HL-60 (cell line): ENCODE measurements around the gene LPXN.

Experiments used
- GABPA ChIP-seq: IDR thresholded peaks from 2 replicates; pipeline ENCODE4 v1.6.1; 2012; ENCODE audit warnings: low read depth
- POLR2AphosphoS5 ChIP-seq: IDR thresholded peaks from 2 replicates; pipeline ENCODE4 v1.6.1; 2012; ENCODE audit warnings: low read depth
- SPI1 ChIP-seq: IDR thresholded peaks from 2 replicates; pipeline ENCODE4 v1.6.1; 2012; ENCODE audit warnings: low read depth, mild to moderate bottlenecking, borderline replicate concordance
- TF ChIP-seq, protein P1 (sequence below): IDR thresholded peaks from one replicate; pipeline ENCODE4 v1.5.1; 2011; ENCODE audit warnings: low read length, control low read depth, inconsistent platforms; ENCODE audit not compliant: insufficient read depth
- TF ChIP-seq, protein P2 (sequence below): IDR thresholded peaks from 2 replicates; pipeline ENCODE4 v1.6.1; 2012; ENCODE audit warnings: low read depth; ENCODE audit not compliant: insufficient replicate concordance

DNA sequence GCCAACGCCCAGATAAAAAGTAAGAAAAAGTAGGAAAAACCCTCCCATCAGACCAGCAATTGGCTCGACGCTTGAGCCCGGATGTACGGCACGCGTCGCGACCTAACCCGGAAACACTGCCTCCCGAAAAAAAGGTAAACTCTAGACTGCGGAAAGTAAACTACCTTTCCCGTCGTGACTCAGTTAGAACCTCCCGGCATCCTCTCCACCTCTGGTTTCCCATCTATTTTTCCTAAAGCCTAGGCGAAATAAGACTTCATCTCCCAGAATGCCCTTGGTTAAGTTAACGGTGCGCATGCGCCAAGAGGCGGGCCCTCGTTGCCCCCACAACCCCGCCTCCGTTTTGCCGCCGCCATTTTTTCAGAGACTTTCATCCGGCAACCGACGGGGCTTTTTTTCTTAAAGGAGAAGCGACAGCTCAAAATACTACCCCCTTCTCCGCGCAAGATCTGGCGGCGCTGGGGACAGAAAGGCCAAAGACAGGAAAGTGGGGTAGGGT lies 2.5 kb upstream of the LPXN start:
- TF ChIP-seq POLR2AphosphoS5 (no peak), SPI1 (no peak), GABPA (peak; percentile 92)
- TF ChIP-seq, protein P1, sequence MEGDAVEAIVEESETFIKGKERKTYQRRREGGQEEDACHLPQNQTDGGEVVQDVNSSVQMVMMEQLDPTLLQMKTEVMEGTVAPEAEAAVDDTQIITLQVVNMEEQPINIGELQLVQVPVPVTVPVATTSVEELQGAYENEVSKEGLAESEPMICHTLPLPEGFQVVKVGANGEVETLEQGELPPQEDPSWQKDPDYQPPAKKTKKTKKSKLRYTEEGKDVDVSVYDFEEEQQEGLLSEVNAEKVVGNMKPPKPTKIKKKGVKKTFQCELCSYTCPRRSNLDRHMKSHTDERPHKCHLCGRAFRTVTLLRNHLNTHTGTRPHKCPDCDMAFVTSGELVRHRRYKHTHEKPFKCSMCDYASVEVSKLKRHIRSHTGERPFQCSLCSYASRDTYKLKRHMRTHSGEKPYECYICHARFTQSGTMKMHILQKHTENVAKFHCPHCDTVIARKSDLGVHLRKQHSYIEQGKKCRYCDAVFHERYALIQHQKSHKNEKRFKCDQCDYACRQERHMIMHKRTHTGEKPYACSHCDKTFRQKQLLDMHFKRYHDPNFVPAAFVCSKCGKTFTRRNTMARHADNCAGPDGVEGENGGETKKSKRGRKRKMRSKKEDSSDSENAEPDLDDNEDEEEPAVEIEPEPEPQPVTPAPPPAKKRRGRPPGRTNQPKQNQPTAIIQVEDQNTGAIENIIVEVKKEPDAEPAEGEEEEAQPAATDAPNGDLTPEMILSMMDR: no peak
- TF ChIP-seq, protein P2, sequence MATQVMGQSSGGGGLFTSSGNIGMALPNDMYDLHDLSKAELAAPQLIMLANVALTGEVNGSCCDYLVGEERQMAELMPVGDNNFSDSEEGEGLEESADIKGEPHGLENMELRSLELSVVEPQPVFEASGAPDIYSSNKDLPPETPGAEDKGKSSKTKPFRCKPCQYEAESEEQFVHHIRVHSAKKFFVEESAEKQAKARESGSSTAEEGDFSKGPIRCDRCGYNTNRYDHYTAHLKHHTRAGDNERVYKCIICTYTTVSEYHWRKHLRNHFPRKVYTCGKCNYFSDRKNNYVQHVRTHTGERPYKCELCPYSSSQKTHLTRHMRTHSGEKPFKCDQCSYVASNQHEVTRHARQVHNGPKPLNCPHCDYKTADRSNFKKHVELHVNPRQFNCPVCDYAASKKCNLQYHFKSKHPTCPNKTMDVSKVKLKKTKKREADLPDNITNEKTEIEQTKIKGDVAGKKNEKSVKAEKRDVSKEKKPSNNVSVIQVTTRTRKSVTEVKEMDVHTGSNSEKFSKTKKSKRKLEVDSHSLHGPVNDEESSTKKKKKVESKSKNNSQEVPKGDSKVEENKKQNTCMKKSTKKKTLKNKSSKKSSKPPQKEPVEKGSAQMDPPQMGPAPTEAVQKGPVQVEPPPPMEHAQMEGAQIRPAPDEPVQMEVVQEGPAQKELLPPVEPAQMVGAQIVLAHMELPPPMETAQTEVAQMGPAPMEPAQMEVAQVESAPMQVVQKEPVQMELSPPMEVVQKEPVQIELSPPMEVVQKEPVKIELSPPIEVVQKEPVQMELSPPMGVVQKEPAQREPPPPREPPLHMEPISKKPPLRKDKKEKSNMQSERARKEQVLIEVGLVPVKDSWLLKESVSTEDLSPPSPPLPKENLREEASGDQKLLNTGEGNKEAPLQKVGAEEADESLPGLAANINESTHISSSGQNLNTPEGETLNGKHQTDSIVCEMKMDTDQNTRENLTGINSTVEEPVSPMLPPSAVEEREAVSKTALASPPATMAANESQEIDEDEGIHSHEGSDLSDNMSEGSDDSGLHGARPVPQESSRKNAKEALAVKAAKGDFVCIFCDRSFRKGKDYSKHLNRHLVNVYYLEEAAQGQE: peak; percentile 31
